OCI-LY3 (cell line): Measurements from ENCODE around the gene HSD3B2.

Experiments
- CTCF ChIP-seq: fragments of 200-600, 300-600 bp; sonication (generic); IDR thresholded peaks from 2 replicates; pipeline ENCODE4 v1.5.1; 2014; ENCODE audit warnings: antibody characterized with exemption, low read length, low read depth
- EZH2phosphoT487 ChIP-seq: fragments of 200-600 bp; shearing (Covaris generic); IDR thresholded peaks from 2 replicates; pipeline ENCODE4 v1.6.1; 2018; ENCODE audit warnings: antibody characterized with exemption, mixed run types, low read depth

- TF ChIP-seq CTCF: no peak
- TF ChIP-seq EZH2phosphoT487: no peak
Measured at GRCh38 chr1:119470958-119471357, 56.0 kb downstream of the HSD3B2 start.
